HepG2 (cell line): Measurements from ENCODE around the gene TAB2.

Experiments used
- FIP1L1 ChIP-seq: fragments of 200-400 bp; formaldehyde crosslinking; IDR thresholded peaks from 2 replicates; pipeline ENCODE4 v1.6.1; 2018; ENCODE audit warnings: low read depth, mild to moderate bottlenecking, low read length, moderate library complexity, borderline replicate concordance; ENCODE audit not compliant: insufficient read depth
- GRHL1 ChIP-seq: sonication (generic); formaldehyde crosslinking; conservative IDR thresholded peaks from 2 replicates; pipeline ENCODE4 v1.8.0; 2022; ENCODE audit warnings: missing genetic modification reagents
- RFX1 ChIP-seq: fragments of 450-650 bp; IDR thresholded peaks from 2 replicates; pipeline ENCODE4 v1.6.1; 2017
- STAT5B ChIP-seq: sonication (generic); formaldehyde crosslinking; IDR thresholded peaks from 2 replicates; pipeline ENCODE4 v1.4.0; 2020; ENCODE audit warnings: missing genetic modification reagents
- ZNF274 ChIP-seq: sonication (generic); formaldehyde crosslinking; IDR thresholded peaks from 2 replicates; pipeline ENCODE4 v1.5.1; 2020; ENCODE audit warnings: mild to moderate bottlenecking, missing genetic modification reagents
- ZNF350 ChIP-seq: sonication (generic); formaldehyde crosslinking; IDR thresholded peaks from 2 replicates; pipeline ENCODE4 v1.4.0; 2020; ENCODE audit warnings: mild to moderate bottlenecking, low read depth, missing genetic modification reagents, borderline replicate concordance
- ZNF589 ChIP-seq: sonication (generic); formaldehyde crosslinking; conservative IDR thresholded peaks from 2 replicates; pipeline ENCODE4 v1.8.0; 2022; ENCODE audit warnings: mild to moderate bottlenecking, moderate library complexity, missing genetic modification reagents
- ZNF720 ChIP-seq: sonication (generic); formaldehyde crosslinking; IDR thresholded peaks from 2 replicates; pipeline ENCODE4 v1.4.0; 2020; ENCODE audit warnings: missing genetic modification reagents

DNA sequence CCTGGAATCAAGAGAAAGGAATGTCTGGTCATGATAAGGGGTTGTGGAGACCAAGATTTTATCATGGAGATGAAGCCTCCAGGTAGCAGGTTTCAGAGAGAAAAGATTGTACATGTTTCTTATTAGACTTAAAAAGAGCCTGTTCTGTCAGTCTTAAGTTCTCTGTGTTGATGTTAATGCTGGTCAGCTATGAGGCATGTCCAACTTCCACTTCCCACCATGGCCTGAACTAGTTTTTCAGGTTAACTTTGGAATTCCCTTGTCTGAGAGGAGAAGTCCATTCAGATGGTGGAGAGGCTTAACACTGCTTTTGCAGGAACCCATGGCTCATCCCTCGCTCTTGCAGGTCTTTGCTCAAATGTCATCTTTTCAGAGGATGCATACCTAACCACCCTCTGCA, 27.5 kb upstream of the TAB2 start:
- TF ChIP-seq FIP1L1 = no peak
- TF ChIP-seq GRHL1 (CRISPR knock-in tag) = no peak
- no peak for TF ChIP-seq ZNF274 (CRISPR knock-in tag)
- no peak for TF ChIP-seq STAT5B
- TF ChIP-seq ZNF589 (CRISPR knock-in tag) = no peak
- no peak for TF ChIP-seq ZNF350 (CRISPR knock-in tag)
- TF ChIP-seq ZNF720 (CRISPR knock-in tag) = no peak
- TF ChIP-seq RFX1 = no peak
